NCI-H510A treated with DMSO at 0.1 percent for 48 hours (cell line): ENCODE results near the gene MSRB1.

Experiments
- DNase-seq: peaks from one replicate; lab custom pipeline; 2025; lab: John Stamatoyannopoulos, UW

Gene MSRB1

GRCh38 chr16:1895949-1896675 lies 46.9 kb downstream of the MSRB1 start:
- DNase-seq: no peak

- no peak for DNase-seq
Measured at GRCh38 chr16:1895068-1895467, 47.9 kb downstream of the MSRB1 start.

GRCh38 chr16:1890708-1891050 lies 52.3 kb downstream of the MSRB1 start:
- peak; percentile 82 for DNase-seq

- DNase-seq: peak; percentile 82
Measured at GRCh38 chr16:1890024-1890707, 52.8 kb downstream of the MSRB1 start.
